Measurements from ENCODE around the gene EPHA6.

DNA sequence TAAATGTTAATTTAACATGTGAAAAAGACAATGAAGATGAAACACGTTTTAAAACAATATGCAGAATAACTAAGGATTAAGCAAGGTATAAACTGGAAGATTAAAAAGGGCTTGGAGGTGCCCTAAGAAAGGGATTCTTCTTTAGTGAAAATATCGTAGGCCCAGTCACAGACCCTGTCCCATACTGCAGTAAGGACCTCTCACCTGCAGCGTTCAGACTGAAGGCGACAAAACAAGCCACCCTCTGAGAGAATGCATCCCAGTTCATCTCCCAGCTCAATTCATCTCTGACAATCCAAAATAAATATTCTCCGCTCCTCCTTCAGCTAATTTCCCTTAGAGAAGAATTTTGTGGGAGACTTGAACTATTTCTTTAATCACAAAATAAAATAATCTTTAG, 847.9 kb downstream of the EPHA6 start:
- TF ChIP-seq FOXP2 (optimal IDR thresholded peaks at IDR 0.05; ENCODE audit: control extremely low read depth, extremely low read length, insufficient read depth) (no peak), POLR2AphosphoS5 (IDR thresholded peaks at IDR 0.05; ENCODE audit: borderline replicate concordance, low read depth, low read length) (no peak), EZH2 (IDR thresholded peaks at IDR 0.05) (no peak)

Data from SK-N-MC (cell line).